Measurements from ENCODE around the gene PISD.
"Not testable (repeated sequence)": the region's sequence is repeated elsewhere in the genome, so short reads cannot be mapped to it uniquely, and the experiment has no call there.

Gene PISD

GRCh38 chr22:31604746-31605705 is 57.0 kb downstream of the PISD start:
- no peak for DNase-seq

- DNase-seq: no peak
Observed at GRCh38 chr22:31604137-31604705, 57.8 kb downstream of the PISD start.

GRCh38 chr22:31603574-31603973 is 58.4 kb downstream of the PISD start:
- DNase-seq: no peak

GRCh38 chr22:31603081-31603525 is 58.9 kb downstream of the PISD start:
- DNase-seq: no peak

- DNase-seq: peak; percentile 18
Observed at GRCh38 chr22:31602259-31602952, 59.6 kb downstream of the PISD start.

GRCh38 chr22:31595271-31595670 is 66.7 kb downstream of the PISD start:
- DNase-seq: no peak

GRCh38 chr22:31590161-31590560 is 71.9 kb downstream of the PISD start:
- DNase-seq: not testable (repeated sequence)

- no peak for DNase-seq
Observed at GRCh38 chr22:31588970-31589675, 72.9 kb downstream of the PISD start.

- no peak for DNase-seq
Observed at GRCh38 chr22:31586137-31586920, 75.7 kb downstream of the PISD start.

GRCh38 chr22:31585161-31585859 is 76.7 kb downstream of the PISD start:
- no peak for DNase-seq

- DNase-seq: no peak
Observed at GRCh38 chr22:31584804-31585160, 77.2 kb downstream of the PISD start.

- no peak for DNase-seq
Observed at GRCh38 chr22:31583861-31584485, 78.0 kb downstream of the PISD start.

- DNase-seq: no peak
Observed at GRCh38 chr22:31579835-31580242, 82.2 kb downstream of the PISD start.

GRCh38 chr22:31578171-31578570 is 83.8 kb downstream of the PISD start:
- no peak for DNase-seq

GRCh38 chr22:31577711-31578110 is 84.3 kb downstream of the PISD start:
- DNase-seq: no peak

- DNase-seq: no peak
Observed at GRCh38 chr22:31575190-31575589, 86.8 kb downstream of the PISD start.

- no peak for DNase-seq
Observed at GRCh38 chr22:31574055-31574670, 87.9 kb downstream of the PISD start.

GRCh38 chr22:31572939-31573338 is 89.1 kb downstream of the PISD start:
- no peak for DNase-seq

GRCh38 chr22:31569126-31569525 is 92.9 kb downstream of the PISD start:
- no peak for DNase-seq
